Heart right ventricle (tissue), 16 donors: Measurements from ENCODE around the gene FAM171A2. TPM values are rescaled to one million over a fixed set of nuclear protein-coding genes. Genes with fewer than 3 reads are reported as not detected.

Experiments used
- ATAC-seq, 8 donors: fragments of 200-7000 bp; cut with Tn5 transposase; one replicate each; pipeline ENCODE4 v1.9.1; 2020; ENCODE audit warnings: mild to moderate bottlenecking in 8 of 8, moderate library complexity in 8 of 8, moderate number of reproducible peaks in 1 of 8
- DNase-seq, 2 donors: peaks; one replicate each; pipeline ENCODE4 v3.0.0-alpha.2; 2020
- H3K27ac ChIP-seq, 10 donors: fragments of 200-600 bp; sonication (generic) in 2 of 10; one replicate each; pipeline versions ENCODE4 v1.5.0 to v1.8.0; 2020 to 2022; ENCODE audit warnings: mild to moderate bottlenecking in 3 of 10
- H3K27me3 ChIP-seq, 7 donors: fragments of 200-600 bp; one replicate each; pipeline ENCODE4 v1.8.0; 2021 to 2022; ENCODE audit warnings: mild to moderate bottlenecking in 2 of 7
- H3K36me3 ChIP-seq, 9 donors: fragments of 200-600 bp; sonication (generic) in 1 of 9; one replicate each; pipeline versions ENCODE4 v1.5.0 to v1.8.0; 2020 to 2022; ENCODE audit warnings: mild to moderate bottlenecking in 2 of 9
- H3K4me1 ChIP-seq, 9 donors: fragments of 200-600 bp; sonication (generic) in 1 of 9; one replicate each; pipeline versions ENCODE4 v1.5.0 to v1.8.0; 2020 to 2022; ENCODE audit warnings: mild to moderate bottlenecking in 4 of 9
- H3K4me3 ChIP-seq, 10 donors: fragments of 200-600 bp; sonication (generic) in 2 of 10; one replicate each; pipeline versions ENCODE4 v1.5.0 to v1.8.0; 2020 to 2022; ENCODE audit warnings: mild to moderate bottlenecking in 7 of 10, moderate library complexity in 2 of 10
- H3K9me3 ChIP-seq, 11 donors: fragments of 200-600 bp in 10 of 11; sonication (generic) in 2 of 11; one replicate each; pipeline versions ENCODE4 v1.5.0 to v1.8.0; 2013 to 2022; ENCODE audit warnings: mild to moderate bottlenecking in 2 of 11, control low read depth in 1 of 11, moderate library complexity in 1 of 11
- WGBS, 2 donors: extraction: QIAGEN DNeasy Blood & Tissue Kit; methylation state at CpG; one replicate each; pipeline ENCODE4 v1.1.7; 2013; ENCODE audit warnings: inconsistent platforms in 1 of 2; 5-methylcytosine and 5-hydroxymethylcytosine counted together
- intact Hi-C, 10 donors: fragments of 100-400 bp; cut with DNase I; formaldehyde crosslinking; loops; one replicate each; pipeline versions ENCODE4 v1.11.1 to v1.14.2; 2022
- polyA plus RNA-seq, 2 donors: library from polyadenylated mRNA; stranded (reverse); fragments of 200-250 nt; gene quantifications; one replicate each; pipeline ENCODE4 v1.2.3, GENCODE V29; 2013
- total RNA-seq, 10 donors: library from RNA; stranded (reverse); fragmentation: NEBNext Ultra II Directional in 3 of 10; extraction: Animal tissue kit (Norgen Biotek cat#: 25700) in 3 of 10; gene quantifications; one replicate each; pipeline versions ENCODE4 v1.2.1 to v1.2.4, GENCODE V29; 2021 to 2023
- TF ChIP-seq, protein P1 (sequence below), 9 donors: fragments of 200-600 bp; sonication (generic) in 2 of 9; IDR thresholded peaks; one replicate each; pipeline versions ENCODE4 v1.5.0 to v1.8.0; 2021 to 2022; ENCODE audit warnings: antibody characterized with exemption in 9 of 9, mild to moderate bottlenecking in 5 of 9, moderate library complexity in 1 of 9
- donor health status: Arrhythmogenic right ventricular cardiomyopathy.
- donor health status: ischemic (EF 13 %, LVEDD 7.1; RV severe dilation, severe dysfunction).
- donor health status: healthy with polysubstance abuse.
- donor health status: DM: no; HTN: yes; CAD: no.
- donor health status: DM: no; HTN: no; CAD: no.
- donor health status: ischemic (EF 25% LVEDD 6.9; RV normal size, moderate dysfunction).
- donor health status: ischemic (EF 25% LVEDD 5.7; RV mildly dilated, moderate dysfunction).
- donor health status: healthy.
- donor health status: DM: yes; HTN: yes; CAD: no.
- donor health status: Ischemic cardiomyopathy.
- donor health status: ischemic (EF 35%, LVEDD 5.7; RV mildly dilated, moderate dysfunction).
- donor health status: nonischemic (EF 11% LVEDD 7.7; RV severe dilation, severe dysfunction).
- donor health status: DM: yes; HTN: yes; CAD: no.
- donor health status: PGD.
- donor health status: ischemic (EF 29% LVEDD 5.4; RV normal size, mild dysfunction).
- donor health status: nonischemic (EF 23%, LVEDD 6.1; RV moderate dilation, normal function).

The FAM171A2 gene
- total and polyA plus RNA-seq, 12 donors: 0.25 to 0.95 (median 0.46) TPM

- Histone ChIP-seq H3K27ac (no peak overlapping the region), H3K27me3 (peaks cover 0 to 9% (median 0%) of the 10 kb centered on the region in 7 donors), H3K4me1 (peaks cover 0 to 30% (median 6%) of the 10 kb centered on the region in 9 donors), H3K36me3 (no peaks in the 10 kb centered on the region), H3K9me3 (no peaks in the 10 kb centered on the region), H3K4me3 (no peak overlapping the region)
- ATAC-seq: no peak
- TF ChIP-seq, protein P1, sequence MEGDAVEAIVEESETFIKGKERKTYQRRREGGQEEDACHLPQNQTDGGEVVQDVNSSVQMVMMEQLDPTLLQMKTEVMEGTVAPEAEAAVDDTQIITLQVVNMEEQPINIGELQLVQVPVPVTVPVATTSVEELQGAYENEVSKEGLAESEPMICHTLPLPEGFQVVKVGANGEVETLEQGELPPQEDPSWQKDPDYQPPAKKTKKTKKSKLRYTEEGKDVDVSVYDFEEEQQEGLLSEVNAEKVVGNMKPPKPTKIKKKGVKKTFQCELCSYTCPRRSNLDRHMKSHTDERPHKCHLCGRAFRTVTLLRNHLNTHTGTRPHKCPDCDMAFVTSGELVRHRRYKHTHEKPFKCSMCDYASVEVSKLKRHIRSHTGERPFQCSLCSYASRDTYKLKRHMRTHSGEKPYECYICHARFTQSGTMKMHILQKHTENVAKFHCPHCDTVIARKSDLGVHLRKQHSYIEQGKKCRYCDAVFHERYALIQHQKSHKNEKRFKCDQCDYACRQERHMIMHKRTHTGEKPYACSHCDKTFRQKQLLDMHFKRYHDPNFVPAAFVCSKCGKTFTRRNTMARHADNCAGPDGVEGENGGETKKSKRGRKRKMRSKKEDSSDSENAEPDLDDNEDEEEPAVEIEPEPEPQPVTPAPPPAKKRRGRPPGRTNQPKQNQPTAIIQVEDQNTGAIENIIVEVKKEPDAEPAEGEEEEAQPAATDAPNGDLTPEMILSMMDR (IDR thresholded peaks at IDR 0.05): no peak
- no peak for DNase-seq
- WGBS, 2 donors: 87 to 88% methylated on average over 14 of the region's 14 CpGs
- intact Hi-C loops: no loop called here
Observed at GRCh38 chr17:44378171-44378705, 14.6 kb upstream of the FAM171A2 start.

DNA sequence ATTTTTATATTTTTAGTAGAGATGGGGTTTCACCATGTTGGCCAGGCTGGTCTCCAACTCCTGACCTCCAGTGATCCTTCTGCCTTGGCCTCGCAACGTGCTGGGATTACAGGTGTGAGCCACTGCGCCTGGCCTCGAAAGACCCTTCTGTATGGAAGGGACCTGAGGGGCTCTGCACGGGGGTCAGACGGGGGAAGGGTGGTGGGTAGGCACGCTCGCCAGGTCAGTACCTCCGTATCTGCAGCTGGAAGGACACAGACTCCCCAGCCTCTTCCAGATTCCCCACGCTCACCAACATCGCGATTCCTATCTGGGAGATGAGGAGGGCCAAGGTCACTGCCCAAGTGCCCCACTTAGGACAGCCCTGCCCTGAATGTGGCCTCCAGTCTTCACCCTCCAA lies 13.1 kb upstream of the FAM171A2 start:
- WGBS, 2 donors: 84 to 85% methylated on average over 12 of the region's 12 CpGs
- Histone ChIP-seq H3K9me3 (no peaks in the 10 kb centered on the region), H3K4me3 (no peak overlapping the region), H3K36me3 (no peaks in the 10 kb centered on the region), H3K27ac (no peak overlapping the region), H3K27me3 (peaks cover 0 to 9% (median 0%) of the 10 kb centered on the region in 7 donors), H3K4me1 (peaks cover 0 to 30% (median 6%) of the 10 kb centered on the region in 9 donors)
- intact Hi-C loops: no loop called here
- ATAC-seq (no peak), DNase-seq (no peak)
- TF ChIP-seq, protein P1 (IDR thresholded peaks at IDR 0.05): no peak

DNA sequence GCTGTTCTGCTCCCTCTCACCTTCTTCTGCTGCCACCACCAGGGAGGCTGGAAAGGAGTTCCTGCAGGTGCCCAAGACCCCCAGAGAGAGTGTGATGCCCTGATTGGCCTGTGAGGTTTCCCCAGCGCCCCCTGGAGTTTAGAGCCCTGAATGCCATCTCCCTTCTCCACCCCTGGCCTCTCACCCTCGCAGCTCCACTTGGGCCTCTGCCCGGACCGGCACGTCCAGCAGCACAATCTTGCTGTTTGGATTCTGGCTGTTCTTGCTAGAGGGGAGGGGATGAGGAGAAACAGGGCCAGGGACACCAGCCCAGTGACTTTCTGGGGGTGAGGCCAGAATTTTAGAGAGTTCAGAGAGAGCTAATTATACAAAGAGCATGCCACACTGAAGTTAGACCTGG lies 12.5 kb upstream of the FAM171A2 start:
- no peak overlapping the region for H3K27ac ChIP-seq
- peak; percentile 55 to 64 for DNase-seq
- H3K27me3 ChIP-seq: peaks cover 0 to 9% (median 4%) of the 10 kb centered on the region in 7 donors
- ATAC-seq: peak; percentile 48 to 91 (median 69)
- TF ChIP-seq, protein P1 (IDR thresholded peaks at IDR 0.05): peak in 8 of 9 donors; percentile 23 to 56 (median 40)
- 7 to 21% methylated on average over 5 of the region's 5 CpGs for WGBS, 2 donors
- no peaks in the 10 kb centered on the region for H3K36me3 ChIP-seq
- no peaks in the 10 kb centered on the region for H3K9me3 ChIP-seq
- H3K4me1 ChIP-seq: peaks cover 0 to 30% (median 6%) of the 10 kb centered on the region in 9 donors
- no peak overlapping the region for H3K4me3 ChIP-seq
- intact Hi-C loops: no loop called here

DNA sequence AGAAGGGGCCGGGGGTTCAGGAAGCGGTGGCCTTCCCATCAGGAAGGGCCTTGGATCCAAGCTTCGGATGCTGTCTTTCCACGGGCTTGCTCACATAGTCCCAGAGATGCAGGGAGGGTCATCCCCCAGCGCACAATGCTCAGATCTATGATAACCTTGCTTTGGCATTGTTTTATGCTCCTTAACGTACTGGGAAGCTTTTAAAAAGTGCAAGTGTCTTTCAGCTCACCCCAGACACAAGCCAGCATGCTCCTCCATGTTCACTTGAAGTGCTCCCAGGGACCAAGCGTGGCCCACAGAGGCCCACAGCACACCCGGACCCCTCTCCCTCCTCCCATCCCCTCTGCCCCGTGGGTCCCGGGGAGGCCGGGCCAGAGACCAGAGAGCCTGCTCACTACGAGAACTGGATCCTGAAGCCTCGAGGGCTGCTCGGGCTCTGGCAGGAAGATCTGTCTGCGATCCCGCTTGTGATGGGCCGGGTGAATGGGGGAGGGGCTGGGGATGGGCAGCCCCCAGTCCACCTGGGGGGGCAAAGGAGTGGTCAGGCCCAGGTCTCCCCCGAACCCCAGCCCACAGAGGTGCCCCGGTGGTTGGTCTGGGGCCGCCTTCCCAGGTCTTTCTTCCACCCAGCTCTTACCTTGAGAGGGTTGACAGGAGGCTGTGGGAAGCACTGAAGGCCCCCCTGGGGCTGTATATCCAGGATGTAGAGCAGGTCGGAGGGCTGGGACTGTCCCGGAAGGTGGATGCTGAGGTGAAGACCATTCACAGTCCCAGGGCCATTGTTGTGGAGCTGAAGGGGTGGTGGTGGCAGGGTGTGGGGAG lies 11.8 kb upstream of the FAM171A2 start:
- intact Hi-C loops: no loop called here

More for the DNA sequence above, 11.8 kb upstream of the FAM171A2 start:
- Histone ChIP-seq H3K36me3 (no peaks in the 10 kb centered on the region), H3K27me3 (peaks cover 0 to 15% (median 5%) of the 10 kb centered on the region in 7 donors), H3K27ac (no peak overlapping the region), H3K9me3 (no peaks in the 10 kb centered on the region), H3K4me1 (peaks cover 0 to 30% (median 6%) of the 10 kb centered on the region in 9 donors), H3K4me3 (no peak overlapping the region)
- TF ChIP-seq, protein P1 (IDR thresholded peaks at IDR 0.05): no peak
- ATAC-seq (peak in 5 of 8 donors; percentile 6 to 32 (median 19)), DNase-seq (no peak)
- 27 to 31% methylated on average over 22 of the region's 22 CpGs for WGBS, 2 donors
